HEK293 (cell line): ENCODE data around the gene MTA3.
A peak's percentile ranks its signal among the peaks of the same experiment; 100 is the strongest.
"Not testable (repeated sequence)": the region's sequence is repeated elsewhere in the genome, so short reads cannot be mapped to it uniquely, and the experiment has no call there.

Experiments
- CTCF ChIA-PET: fragments of 350-600 bp; formaldehyde crosslinking; extraction: SDS; loops from one replicate; lab custom pipeline; 2021; ENCODE audit warnings: antibody characterized with exemption; lab: Yijun Ruan, JAX
- POLR2A ChIA-PET: fragments of 300-600 bp; formaldehyde crosslinking; extraction: SDS; loops from one replicate; lab custom pipeline; 2020; ENCODE audit warnings: antibody characterized with exemption, inconsistent platforms; lab: Yijun Ruan, JAX
- H3K27ac ChIP-seq: fragments of 200-500 bp; sonication (Bioruptor generic); 2 replicates; pipeline ENCODE4 v1.5.1; 2014; ENCODE audit warnings: low read depth, low read length, control low read depth, inconsistent platforms; ENCODE audit errors: extremely low read depth
- H3K36me3 ChIP-seq, 2 experiments: fragments of 200-500 bp in 1 of 2; sonication (Bioruptor generic) in 1 of 2; 1 replicate in 1 of 2; 2 replicates in 1 of 2; pipeline ENCODE4 v1.5.1; 2014 to 2017; ENCODE audit warnings: inconsistent platforms in 2 of 2, low read length in 2 of 2; ENCODE audit not compliant: control insufficient read depth in 2 of 2, insufficient read depth in 1 of 2
- H3K4me1 ChIP-seq: fragments of 200-500 bp; sonication (Bioruptor generic); 2 replicates; pipeline ENCODE4 v1.5.1; 2014; ENCODE audit warnings: mild to moderate bottlenecking, low read length, inconsistent platforms; ENCODE audit not compliant: control insufficient read depth, insufficient read depth
- H3K4me3 ChIP-seq: 2 replicates; pipeline ENCODE4 v1.5.1; 2011; ENCODE audit warnings: low read depth, mild to moderate bottlenecking, control low read depth, low read length, moderate library complexity
- H3K9me3 ChIP-seq: fragments of 200-500 bp; sonication (Bioruptor generic); 2 replicates; pipeline ENCODE4 v1.5.1; 2014; ENCODE audit warnings: low read depth, low read length, inconsistent platforms; ENCODE audit not compliant: control insufficient read depth, insufficient read depth
- MYNN ChIP-seq: fragments of 450-650 bp; formaldehyde crosslinking; IDR thresholded peaks from 2 replicates; pipeline ENCODE4 v1.5.1; 2016; ENCODE audit warnings: missing biosample characterization, missing genetic modification characterization, borderline replicate concordance
- OSR2 ChIP-seq: fragments of 450-650 bp; formaldehyde crosslinking; IDR thresholded peaks from 2 replicates; pipeline ENCODE4 v1.5.1; 2016; ENCODE audit warnings: missing biosample characterization, missing genetic modification characterization
- TSHZ1 ChIP-seq: fragments of 450-650 bp; formaldehyde crosslinking; IDR thresholded peaks from 2 replicates; pipeline ENCODE4 v1.5.1; 2016; ENCODE audit warnings: missing biosample characterization, missing genetic modification characterization, borderline replicate concordance
- YY2 ChIP-seq: fragments of 450-650 bp; formaldehyde crosslinking; IDR thresholded peaks from 2 replicates; pipeline ENCODE4 v1.5.1; 2016; ENCODE audit warnings: missing biosample characterization, missing genetic modification characterization
- ZNF155 ChIP-seq: fragments of 450-650 bp; formaldehyde crosslinking; IDR thresholded peaks from 2 replicates; pipeline ENCODE4 v1.5.1; 2016; ENCODE audit warnings: missing biosample characterization, missing genetic modification characterization
- ZNF169 ChIP-seq: fragments of 450-650 bp; formaldehyde crosslinking; IDR thresholded peaks from 2 replicates; pipeline ENCODE4 v1.5.1; 2016; ENCODE audit warnings: missing biosample characterization, missing genetic modification characterization
- ZNF223 ChIP-seq: fragments of 450-650 bp; formaldehyde crosslinking; IDR thresholded peaks from 2 replicates; pipeline ENCODE4 v1.5.1; 2016; ENCODE audit warnings: missing biosample characterization, missing genetic modification characterization
- ZNF48 ChIP-seq: fragments of 450-650 bp; formaldehyde crosslinking; IDR thresholded peaks from 2 replicates; pipeline ENCODE4 v1.5.1; 2016; ENCODE audit warnings: missing biosample characterization, missing genetic modification characterization
- ZNF707 ChIP-seq: fragments of 450-650 bp; formaldehyde crosslinking; IDR thresholded peaks from 2 replicates; pipeline ENCODE4 v1.5.1; 2016; ENCODE audit warnings: missing biosample characterization, missing genetic modification characterization
- ZNF76 ChIP-seq: fragments of 450-650 bp; formaldehyde crosslinking; IDR thresholded peaks from 2 replicates; pipeline ENCODE4; 2016; ENCODE audit warnings: low read depth, missing biosample characterization, missing genetic modification characterization, borderline replicate concordance
- TF ChIP-seq, protein P1 (sequence below): fragments of 450-650 bp; formaldehyde crosslinking; IDR thresholded peaks from 2 replicates; pipeline ENCODE4 v1.5.1; 2017; ENCODE audit warnings: missing biosample characterization, missing genetic modification characterization
- TF ChIP-seq, protein P2 (sequence below): sonication (generic); formaldehyde crosslinking; IDR thresholded peaks from 2 replicates; pipeline ENCODE4 v1.8.1; 2022; ENCODE audit warnings: mild to moderate bottlenecking, moderate library complexity, missing genetic modification reagents

The MTA3 gene

GRCh38 chr2:42639340-42640077 lies 71.1 kb downstream of the MTA3 start:
- Histone ChIP-seq H3K36me3 (peaks cover 0 to 13% of the 10 kb centered on the region in 2 experiments; a peak in 2 of 3 replicates), H3K4me3 (no peak overlapping the region), H3K9me3 (no peaks in the 10 kb centered on the region)
- POLR2A ChIA-PET = interaction anchor here (0.6 to 1.1 kb wide), 2 partner anchors 12 to 14 kb away, joined by 5 to 7 read pairs; no protein-coding TSS in a partner anchor
- TF ChIP-seq MYNN (0 out of 2 replicates have a peak, but pooled peaks have one; percentile 22), ZNF155 (tag by site-specific recombination) (no peak)
- TF ChIP-seq, protein P1, sequence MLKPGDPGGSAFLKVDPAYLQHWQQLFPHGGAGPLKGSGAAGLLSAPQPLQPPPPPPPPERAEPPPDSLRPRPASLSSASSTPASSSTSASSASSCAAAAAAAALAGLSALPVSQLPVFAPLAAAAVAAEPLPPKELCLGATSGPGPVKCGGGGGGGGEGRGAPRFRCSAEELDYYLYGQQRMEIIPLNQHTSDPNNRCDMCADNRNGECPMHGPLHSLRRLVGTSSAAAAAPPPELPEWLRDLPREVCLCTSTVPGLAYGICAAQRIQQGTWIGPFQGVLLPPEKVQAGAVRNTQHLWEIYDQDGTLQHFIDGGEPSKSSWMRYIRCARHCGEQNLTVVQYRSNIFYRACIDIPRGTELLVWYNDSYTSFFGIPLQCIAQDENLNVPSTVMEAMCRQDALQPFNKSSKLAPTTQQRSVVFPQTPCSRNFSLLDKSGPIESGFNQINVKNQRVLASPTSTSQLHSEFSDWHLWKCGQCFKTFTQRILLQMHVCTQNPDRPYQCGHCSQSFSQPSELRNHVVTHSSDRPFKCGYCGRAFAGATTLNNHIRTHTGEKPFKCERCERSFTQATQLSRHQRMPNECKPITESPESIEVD = peak; percentile 52
- TF ChIP-seq, all 188 proteins: peak for 2
- no peak overlapping the region for H3K27ac ChIP-seq
- peaks cover 23% of the 10 kb centered on the region for H3K4me1 ChIP-seq
- CTCF ChIA-PET = interaction anchor here (0.7 to 2.5 kb wide), 2 partner anchors 24 to 254 kb away, joined by 3 to 8 read pairs; no protein-coding TSS in a partner anchor

DNA sequence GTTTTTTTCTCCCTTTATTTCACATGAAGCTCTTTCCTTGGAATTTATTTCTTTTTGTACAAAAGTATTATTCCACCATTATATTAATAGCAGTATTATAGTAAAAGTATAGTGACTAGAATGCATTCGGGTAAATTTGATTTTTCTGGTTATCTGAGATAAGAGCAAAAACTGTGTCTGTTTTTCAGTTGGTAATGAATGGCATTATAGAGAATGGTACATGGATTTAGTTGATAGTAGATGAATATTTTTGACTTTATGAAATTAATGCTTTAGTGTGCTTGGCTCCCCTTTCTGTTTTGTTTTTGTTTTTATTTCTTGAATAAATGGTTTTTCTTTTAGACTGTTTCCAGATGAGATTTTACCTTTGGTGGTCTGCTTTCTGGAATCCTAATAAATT lies 71.8 kb downstream of the MTA3 start:
- Histone ChIP-seq H3K9me3 (no peaks in the 10 kb centered on the region), H3K4me3 (no peak overlapping the region), H3K36me3 (peaks cover 6 to 20% of the 10 kb centered on the region in 2 experiments), H3K4me1 (peaks cover 23% of the 10 kb centered on the region), H3K27ac (no peak overlapping the region)
- ChIA-PET POLR2A (no interaction called here), CTCF (no interaction called here)
- no peak for TF ChIP-seq OSR2 (tag by site-specific recombination)
- no peak for TF ChIP-seq YY2 (tag by site-specific recombination)
- no peak for TF ChIP-seq ZNF76
- TF ChIP-seq ZNF169 (tag by site-specific recombination) = no peak
- no peak for TF ChIP-seq ZNF48 (tag by site-specific recombination)
- TF ChIP-seq ZNF223 (tag by site-specific recombination) = no peak

GRCh38 chr2:42642371-42642770 lies 73.9 kb downstream of the MTA3 start:
- H3K36me3 ChIP-seq = peaks cover 8 to 34% of the 10 kb centered on the region in 2 experiments

GRCh38 chr2:42645551-42645950 lies 77.1 kb downstream of the MTA3 start:
- POLR2A ChIA-PET = no interaction called here
- H3K27ac ChIP-seq = no peak overlapping the region
- H3K36me3 ChIP-seq = peaks cover 8 to 34% of the 10 kb centered on the region in 2 experiments
- no peaks in the 10 kb centered on the region for H3K4me1 ChIP-seq
- CTCF ChIA-PET = interaction anchor here (1.1 kb wide), 1 partner anchor 29 kb away, joined by 4 read pairs; no protein-coding TSS in a partner anchor
- no peaks in the 10 kb centered on the region for H3K9me3 ChIP-seq
- no peak overlapping the region for H3K4me3 ChIP-seq
- TF ChIP-seq, protein P2, sequence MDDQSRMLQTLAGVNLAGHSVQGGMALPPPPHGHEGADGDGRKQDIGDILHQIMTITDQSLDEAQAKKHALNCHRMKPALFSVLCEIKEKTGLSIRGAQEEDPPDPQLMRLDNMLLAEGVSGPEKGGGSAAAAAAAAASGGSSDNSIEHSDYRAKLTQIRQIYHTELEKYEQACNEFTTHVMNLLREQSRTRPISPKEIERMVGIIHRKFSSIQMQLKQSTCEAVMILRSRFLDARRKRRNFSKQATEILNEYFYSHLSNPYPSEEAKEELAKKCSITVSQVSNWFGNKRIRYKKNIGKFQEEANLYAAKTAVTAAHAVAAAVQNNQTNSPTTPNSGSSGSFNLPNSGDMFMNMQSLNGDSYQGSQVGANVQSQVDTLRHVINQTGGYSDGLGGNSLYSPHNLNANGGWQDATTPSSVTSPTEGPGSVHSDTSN (CRISPR knock-in tag) = no peak
- TF ChIP-seq ZNF707 (tag by site-specific recombination) = no peak
- TF ChIP-seq YY2 (tag by site-specific recombination) = no peak
- TF ChIP-seq TSHZ1 = no peak

More at GRCh38 chr2:42642371-42642770, 73.9 kb downstream of the MTA3 start:
- TF ChIP-seq, protein P1 = 0 out of 2 replicates have a peak, but pooled peaks have one; percentile 14
- H3K4me3 ChIP-seq, H3K27ac ChIP-seq, H3K9me3 ChIP-seq, POLR2A ChIA-PET: not testable (repeated sequence)
- H3K4me1 ChIP-seq = peaks cover 23% of the 10 kb centered on the region
- CTCF ChIA-PET = interaction anchor here (0.7 kb wide), 1 partner anchor 46 kb away, joined by 3 read pairs; no protein-coding TSS in a partner anchor
